Stimulated activated CD8-positive, alpha-beta memory T cell treated with anti-CD3 and anti-CD28 coated beads, Interleukin-15, amount 100 ng/mL, for 48 hours (primary cell): ENCODE measurements around the gene MLLT3.
"Not testable (repeated sequence)": the region's sequence is repeated elsewhere in the genome, so short reads cannot be mapped to it uniquely, and the experiment has no call there.

Experiments
- DNase-seq, 2 donors: peaks; one replicate each; pipeline ENCODE4 v3.0.0-alpha.2; 2020; ENCODE audit warnings: low read depth in 2 of 2

Gene MLLT3

GRCh38 chr9:20597862-20598261 is 24.4 kb downstream of the MLLT3 start:
- DNase-seq = no peak

DNA sequence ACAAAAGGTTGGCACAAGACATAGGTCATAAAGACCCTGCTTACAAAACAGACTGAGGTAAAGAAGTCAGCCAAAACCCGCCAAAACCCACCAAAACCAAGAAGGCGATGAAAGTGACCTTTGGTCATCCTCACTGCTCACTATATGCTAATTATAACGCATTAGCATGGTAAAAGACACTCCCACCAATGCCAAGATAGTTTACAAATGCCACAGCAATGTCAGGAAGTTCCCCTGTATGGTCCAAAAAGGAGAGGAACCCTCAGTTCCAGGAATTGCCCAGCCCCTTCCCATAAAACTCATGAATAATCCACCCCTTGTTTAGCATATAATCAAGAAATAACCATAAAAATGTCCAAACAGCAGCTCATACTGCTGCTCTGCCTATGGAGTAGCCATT is 27.7 kb downstream of the MLLT3 start:
- no peak for DNase-seq

GRCh38 chr9:20593537-20593936 is 28.8 kb downstream of the MLLT3 start:
- no peak for DNase-seq

DNA sequence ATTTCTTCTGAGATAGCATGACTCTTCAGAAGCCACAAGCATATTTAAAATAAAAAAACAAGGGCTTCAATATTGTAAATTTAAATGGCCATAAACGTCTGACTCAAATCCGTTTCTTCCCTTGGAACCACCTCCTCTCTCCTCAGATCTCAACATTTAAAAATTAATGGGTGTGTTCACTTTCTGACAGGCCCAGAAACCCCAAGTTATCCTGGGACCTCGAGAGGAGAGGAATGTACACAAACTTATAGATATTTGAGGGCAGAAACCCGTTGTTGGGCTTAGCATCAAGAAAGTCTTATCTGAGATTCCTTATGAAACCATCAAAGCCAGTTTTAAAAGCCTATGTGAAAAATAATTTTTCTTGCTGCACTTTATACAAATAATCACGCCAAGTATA is 29.2 kb downstream of the MLLT3 start:
- no peak for DNase-seq

DNA sequence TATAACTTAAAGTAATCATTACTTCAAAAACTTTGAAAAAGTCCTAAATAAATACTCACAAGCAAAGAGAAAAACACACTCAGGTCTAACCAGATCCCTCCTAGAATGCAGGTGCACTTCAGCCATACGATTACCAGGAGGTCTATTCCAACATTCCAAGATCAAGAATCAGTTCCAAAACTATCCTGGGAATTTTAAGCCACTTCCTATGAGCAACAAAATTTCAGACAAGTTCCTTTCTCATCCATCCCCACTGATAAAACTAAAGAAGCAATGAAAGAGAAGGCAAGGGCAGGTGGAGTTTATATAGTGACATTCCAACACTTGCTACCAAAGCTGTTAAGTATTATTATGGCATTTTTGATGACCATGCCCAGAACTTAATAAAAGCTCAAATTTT is 29.6 kb downstream of the MLLT3 start:
- no peak for DNase-seq

DNA sequence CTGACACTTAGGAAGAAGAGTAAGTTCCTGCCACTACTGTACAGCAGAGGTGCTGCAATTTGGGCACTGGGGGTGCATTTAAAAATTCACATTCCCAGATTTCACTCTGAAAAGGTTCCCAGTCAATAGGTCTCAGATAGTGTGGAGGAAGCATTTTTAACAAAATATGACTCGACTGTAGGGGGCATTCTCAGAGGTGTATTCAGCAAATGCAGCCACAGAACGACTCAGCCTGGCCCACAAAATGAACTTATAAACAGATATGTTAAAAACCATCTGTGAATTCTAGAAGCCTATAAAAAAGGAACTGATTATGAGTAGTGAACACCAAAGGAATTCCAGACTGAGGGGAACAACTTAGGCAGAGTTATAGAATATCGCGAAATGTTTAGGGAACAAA is 31.1 kb downstream of the MLLT3 start:
- DNase-seq = no peak

DNA sequence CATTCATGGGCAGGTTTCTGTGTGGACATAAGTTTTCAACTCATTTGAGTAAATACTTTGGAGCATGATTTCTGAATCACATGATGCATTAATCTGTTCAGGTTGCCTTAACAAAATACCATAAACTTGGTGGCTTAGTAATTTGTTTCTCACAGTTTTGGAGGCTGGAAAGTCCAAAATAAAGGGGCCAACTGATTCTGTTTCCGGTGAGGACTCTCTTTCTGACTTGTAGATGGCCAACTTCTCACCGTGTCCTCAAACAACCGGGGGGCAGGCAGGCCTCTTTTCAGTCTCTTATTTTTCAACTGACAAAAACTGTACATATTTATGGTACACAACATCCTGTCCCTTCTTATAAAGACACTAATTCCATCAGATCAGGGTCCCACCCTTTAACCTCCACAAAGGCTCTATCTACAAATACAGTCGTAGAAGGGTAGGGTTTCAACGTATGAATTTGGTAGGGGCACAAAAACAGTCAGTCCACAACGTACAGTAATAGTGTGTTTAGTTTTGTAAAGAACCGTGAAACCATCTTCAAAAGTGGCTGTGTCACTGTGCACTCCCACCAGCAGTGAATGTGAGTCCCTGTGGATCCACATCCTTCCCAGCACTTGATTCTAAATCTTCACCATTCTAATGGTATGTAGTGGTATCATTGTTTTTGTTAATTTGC is 37.2 kb downstream of the MLLT3 start:
- no peak for DNase-seq

DNA sequence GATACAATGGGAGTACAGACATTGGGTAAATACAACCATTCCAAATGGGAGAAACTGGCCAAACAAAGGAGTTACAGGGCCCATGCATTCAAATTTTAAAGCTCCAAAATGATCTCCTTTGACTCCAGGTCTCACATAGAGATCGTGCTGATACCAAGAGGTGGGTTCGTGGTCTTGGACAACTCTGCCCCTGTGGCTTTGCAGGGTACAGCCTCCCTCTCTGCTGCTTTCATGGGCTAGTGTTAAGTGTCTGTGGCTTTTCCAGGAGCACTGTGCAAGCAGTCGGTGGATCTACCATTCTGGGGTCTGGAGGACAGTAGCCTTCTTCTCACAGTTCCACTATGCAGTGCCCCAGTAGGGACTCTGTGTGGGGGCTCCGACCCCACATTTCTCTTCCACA is 39.2 kb downstream of the MLLT3 start:
- DNase-seq = not testable (repeated sequence)

GRCh38 chr9:20582150-20582549 is 40.1 kb downstream of the MLLT3 start:
- DNase-seq = no peak

GRCh38 chr9:20580673-20581072 is 41.6 kb downstream of the MLLT3 start:
- no peak for DNase-seq

- DNase-seq = no peak
These were observed 42.6 kb downstream of the MLLT3 start for GRCh38 chr9:20579524-20580314.

- no peak for DNase-seq
These were observed 49.3 kb downstream of the MLLT3 start for GRCh38 chr9:20573023-20573422.

DNA sequence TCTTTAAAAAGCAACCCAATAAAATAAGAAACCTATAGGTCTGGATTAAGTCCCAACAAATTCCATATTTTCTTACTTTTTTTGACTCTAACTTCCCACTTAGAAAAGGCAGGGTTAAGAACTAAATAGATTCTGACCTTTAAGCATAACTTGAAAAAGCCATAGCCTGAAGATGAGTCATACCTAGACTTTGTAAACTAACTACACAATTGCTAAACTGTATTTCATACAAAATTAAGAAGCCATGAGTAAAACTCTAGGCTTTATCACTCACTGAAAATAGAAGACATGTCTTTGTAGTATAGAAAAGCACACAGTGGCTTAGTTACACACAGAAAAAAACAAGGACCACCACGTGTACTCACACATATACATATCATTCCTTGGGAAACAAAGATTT is 51.5 kb downstream of the MLLT3 start:
- no peak for DNase-seq

DNA sequence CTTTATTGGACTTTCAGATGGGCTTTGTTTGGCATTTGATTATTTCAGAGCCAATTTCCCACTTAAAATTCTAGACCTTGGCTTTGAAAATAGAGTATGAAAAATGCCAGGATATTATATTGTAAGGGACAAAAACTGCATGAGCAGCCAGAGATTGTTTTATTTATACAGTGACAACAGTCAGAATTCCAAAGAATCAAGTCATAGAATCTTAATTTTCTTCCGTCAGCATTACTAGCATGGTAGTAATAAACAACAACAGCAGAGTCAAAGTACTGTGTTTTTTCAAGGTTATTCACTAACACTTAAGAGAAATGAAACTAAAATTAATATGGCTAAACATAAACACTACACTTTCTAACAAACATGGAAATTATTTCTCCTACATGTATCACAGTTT is 52.2 kb downstream of the MLLT3 start:
- no peak for DNase-seq

- DNase-seq = no peak
These were observed 52.8 kb downstream of the MLLT3 start for GRCh38 chr9:20569525-20569924.

GRCh38 chr9:20568400-20568799 is 53.9 kb downstream of the MLLT3 start:
- no peak for DNase-seq

GRCh38 chr9:20566401-20566800 is 55.9 kb downstream of the MLLT3 start:
- DNase-seq = no peak

DNA sequence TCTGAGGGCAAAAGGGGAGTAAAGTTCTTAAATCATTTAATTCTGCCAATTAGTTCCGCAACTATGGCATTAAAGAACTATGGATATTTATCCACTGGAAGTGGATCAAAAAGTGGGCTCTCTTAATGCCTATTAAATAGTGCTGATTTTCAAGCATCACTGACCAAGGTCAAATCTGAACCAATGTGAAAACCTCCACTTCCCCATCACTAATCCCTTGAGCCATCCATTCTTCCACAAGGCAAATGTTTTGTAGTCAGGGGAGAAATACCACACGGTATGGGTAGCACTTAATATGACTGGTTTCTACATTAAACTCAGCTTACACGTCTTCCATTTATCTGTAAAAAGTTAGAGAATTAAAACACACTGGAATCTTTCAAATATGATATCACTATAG is 57.6 kb downstream of the MLLT3 start:
- no peak for DNase-seq

- no peak for DNase-seq
These were observed 58.4 kb downstream of the MLLT3 start for GRCh38 chr9:20563917-20564316.

- DNase-seq = no peak
These were observed 60.2 kb downstream of the MLLT3 start for GRCh38 chr9:20562051-20562450.

DNA sequence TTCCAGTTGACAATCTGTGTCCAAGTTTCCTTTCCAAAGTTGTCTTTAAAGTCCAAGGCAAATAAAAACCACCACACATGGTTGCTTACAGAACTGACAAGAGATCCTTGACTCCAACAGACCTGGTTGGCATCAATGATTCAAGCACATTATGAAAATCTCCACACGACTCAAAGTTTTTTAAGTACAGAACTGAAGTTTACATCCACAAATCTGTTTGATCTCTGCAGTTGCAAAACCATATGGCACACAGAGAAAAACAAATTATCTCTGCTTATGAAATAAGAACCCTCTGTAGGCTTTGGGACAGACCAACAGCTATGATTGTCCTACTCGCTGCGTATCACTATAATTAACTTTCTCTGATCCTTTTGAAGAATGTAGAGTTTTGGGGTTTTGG is 60.8 kb downstream of the MLLT3 start:
- no peak for DNase-seq

DNA sequence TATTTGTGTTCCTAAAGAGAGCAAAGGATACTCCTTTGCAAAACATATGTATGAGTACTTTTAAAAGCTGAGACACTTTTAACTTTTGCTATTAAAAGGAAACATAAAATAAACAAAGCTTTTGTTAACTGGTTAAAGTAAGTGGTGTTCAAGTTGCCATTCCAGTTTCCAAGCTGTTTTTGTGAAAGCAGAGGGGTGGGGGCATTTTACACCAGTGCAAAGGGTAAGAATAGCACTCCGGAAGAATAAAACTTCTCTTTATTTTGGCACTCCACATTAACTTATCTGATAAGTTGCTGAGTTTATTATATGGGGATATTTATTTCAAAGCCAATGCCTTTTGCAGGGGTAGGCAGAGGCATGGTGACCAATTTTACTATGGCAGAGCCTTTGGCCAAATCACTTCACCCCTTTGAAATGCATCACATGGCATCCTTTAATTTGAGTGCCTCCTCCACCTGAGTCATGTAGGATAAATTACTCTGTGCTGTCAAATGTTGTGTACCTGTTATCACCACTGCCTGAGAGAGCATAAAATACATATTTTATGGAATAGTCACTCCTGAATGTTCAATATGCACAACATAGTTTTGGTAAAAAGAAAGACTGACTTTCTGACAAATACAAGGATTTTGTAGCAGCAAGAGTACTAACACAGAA is 62.9 kb downstream of the MLLT3 start:
- no peak for DNase-seq

GRCh38 chr9:20558566-20559016 is 63.7 kb downstream of the MLLT3 start:
- DNase-seq = peak in 1 of 2 donors; percentile 27
